Stimulated activated CD8-positive, alpha-beta memory T cell treated with anti-CD3 and anti-CD28 coated beads, Interleukin-15, amount 100 ng/mL, for 1 hour (primary cell): ENCODE results near the gene ARL3.
"Not testable (repeated sequence)": the region's sequence is repeated elsewhere in the genome, so short reads cannot be mapped to it uniquely, and the experiment has no call there.

Experiments
- DNase-seq: peaks from one replicate; pipeline ENCODE4 v3.0.0-alpha.2; 2020; ENCODE audit warnings: low read depth

The ARL3 gene

DNA sequence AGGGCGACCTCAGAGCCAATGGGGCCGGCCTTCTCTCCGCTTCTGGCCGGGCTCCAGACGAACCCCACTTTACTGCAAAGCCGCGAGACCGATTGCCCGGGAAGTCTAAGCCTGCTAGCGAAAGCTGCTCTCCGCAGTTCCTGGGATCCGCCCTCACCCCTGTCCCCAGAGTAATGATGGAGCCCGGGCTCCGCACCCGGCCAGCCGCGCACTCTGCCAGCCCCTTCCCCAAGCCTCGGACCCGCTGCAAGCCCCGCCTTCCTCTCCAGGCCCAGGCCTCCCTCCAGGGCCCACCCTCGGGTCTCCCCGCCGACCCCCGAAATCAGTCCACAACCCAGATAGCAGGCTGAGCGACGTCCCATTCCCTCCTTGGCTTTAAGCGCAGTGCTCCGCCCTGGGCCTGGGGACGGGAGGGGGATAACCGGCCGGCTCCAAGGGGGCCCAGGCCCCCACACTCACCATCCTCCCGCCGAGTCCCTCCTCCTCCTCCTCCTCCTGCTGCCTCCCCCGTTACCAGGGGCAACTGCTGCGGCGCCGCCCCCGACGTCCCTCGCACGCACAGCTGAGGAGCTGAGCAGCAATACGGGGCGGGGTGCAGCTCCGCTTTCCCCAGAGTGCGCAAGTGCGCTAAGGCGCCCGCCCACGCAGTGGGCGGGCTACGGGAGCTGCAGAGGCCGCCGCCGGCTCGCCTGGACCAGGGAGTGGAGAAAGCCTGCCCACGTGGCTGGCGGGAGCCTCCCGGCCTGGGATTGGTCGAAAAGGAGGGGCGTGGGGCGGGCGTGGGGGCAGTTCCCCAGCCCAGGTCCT, at the start of gene ARL3:
Gene ARL3 (minus strand): TSS at position 584 of the 807 bp plus-strand sequence. CDS start 122 bp downstream, at position 462.
- peak; percentile 87 for DNase-seq

DNA sequence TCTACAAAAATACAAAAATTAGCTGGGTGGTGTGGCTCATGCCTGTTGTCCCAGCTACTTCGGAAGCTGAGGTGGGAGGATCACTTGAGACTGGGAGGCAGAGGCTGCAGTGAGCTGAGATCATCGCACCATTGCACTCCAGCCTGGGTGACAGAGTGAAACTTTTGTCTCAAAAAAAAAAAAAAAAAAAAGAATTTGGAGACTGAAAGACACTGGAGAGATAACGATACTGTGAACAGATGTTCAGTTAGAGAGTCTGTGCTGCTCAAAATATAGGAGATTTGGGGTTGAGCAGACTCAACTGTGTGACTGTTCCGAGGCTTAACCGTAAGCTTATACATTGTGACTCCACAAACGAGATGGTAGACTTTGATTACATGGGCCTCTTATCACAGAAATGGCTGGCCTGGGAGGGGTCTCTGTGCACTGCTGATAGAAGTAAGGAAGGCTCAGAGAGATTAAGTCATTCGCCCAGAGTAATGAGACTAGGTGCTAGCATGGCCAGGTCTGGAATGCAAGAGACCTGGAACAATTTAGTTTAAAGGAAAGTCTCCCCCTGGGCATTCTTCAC, 48.9 kb upstream of the ARL3 start:
- no peak for DNase-seq

GRCh38 chr10:102762401-102763015, 48.3 kb upstream of the ARL3 start:
- no peak for DNase-seq

GRCh38 chr10:102761981-102762380, 47.8 kb upstream of the ARL3 start:
- no peak for DNase-seq

GRCh38 chr10:102759497-102760210, 45.5 kb upstream of the ARL3 start:
- no peak for DNase-seq

DNA sequence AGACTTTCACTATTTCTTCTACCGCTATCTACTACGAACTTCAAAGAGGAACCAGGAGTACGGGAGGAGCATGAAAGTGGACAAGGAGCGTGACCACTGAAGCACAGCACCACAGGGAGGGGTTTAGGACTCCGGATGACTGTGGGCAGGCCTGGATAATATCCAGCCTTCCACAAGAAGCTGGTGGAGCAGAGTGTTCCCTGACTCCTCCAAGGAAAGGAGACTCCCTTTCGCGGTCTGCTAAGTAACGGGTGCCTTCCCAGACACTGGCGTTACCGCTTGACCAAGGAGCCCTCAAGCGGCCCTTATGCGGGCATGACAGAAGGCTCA, 44.7 kb upstream of the ARL3 start:
- not testable (repeated sequence) for DNase-seq

- DNase-seq, result no peak
Measured at GRCh38 chr10:102758240-102758932, 44.2 kb upstream of the ARL3 start.

GRCh38 chr10:102757323-102757722, 43.1 kb upstream of the ARL3 start:
- DNase-seq, result no peak

- no peak for DNase-seq
Measured at GRCh38 chr10:102753718-102754117, 39.5 kb upstream of the ARL3 start.

DNA sequence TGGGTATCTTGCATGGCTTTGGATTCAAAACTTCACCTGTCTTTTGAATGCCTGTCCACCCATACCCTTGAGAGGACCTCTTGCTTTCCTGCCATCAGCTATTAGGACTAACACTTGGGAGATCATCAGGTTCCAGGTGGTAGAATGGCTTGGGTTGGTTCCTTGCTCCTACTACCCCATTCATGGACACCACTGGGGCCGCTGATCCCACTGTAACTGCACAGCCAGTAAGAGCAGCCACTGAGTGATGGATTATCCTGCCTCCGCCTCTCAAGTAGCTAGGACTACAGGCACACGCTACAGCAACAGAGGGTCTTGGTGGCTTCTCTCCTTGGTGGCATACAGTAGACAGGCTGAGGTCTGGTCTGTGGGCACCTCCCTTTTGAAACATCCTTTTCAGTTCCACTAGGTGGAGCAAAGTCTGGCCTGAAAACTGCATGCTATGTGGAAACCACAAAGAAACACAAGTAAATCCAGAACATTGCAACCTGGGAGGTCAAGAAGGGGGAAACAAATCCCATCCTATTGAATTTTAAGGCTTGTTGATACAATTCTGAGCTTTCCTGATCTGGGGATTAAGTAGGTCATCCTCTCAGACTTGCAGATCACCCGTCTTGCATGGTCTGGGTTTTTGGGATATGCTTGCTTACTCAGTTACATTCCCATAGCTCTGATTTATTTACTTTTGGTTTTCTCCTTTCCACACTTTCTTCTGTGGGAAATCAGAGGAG, 38.9 kb upstream of the ARL3 start:
- no peak for DNase-seq

DNA sequence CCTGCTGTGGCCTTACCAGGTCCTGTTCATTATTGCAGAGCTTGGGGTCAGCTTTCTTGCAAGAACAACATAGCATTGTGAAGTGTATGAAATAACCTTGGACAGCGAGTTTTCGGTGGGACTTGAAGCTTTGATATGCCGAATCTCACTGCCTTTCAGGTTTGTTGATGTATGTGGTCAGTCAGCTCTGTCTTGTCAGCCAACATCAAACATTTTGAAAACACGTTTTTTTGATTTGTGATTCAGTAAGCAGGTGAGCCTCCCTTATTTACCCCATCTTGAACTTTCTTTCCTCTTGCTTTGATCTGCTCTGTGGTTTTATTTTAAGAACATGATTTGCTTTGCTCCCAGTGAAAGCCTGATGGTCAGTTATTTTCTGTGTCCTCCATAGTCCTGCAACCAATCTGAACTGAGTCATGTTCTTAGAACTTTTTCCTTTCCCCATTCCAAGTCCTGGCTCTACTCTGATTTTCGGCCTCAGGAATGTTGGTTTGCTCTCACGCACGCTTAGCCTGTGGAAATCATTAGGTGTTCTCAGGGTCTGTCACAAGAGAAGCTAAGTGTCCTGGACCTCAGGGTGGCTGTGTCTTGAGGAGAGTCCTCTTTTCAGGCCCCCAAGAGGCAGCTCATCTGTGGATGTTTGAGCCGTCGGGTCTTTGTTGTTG, 38.2 kb upstream of the ARL3 start:
- no peak for DNase-seq

GRCh38 chr10:102745157-102745556, 31.0 kb upstream of the ARL3 start:
- no peak for DNase-seq

DNA sequence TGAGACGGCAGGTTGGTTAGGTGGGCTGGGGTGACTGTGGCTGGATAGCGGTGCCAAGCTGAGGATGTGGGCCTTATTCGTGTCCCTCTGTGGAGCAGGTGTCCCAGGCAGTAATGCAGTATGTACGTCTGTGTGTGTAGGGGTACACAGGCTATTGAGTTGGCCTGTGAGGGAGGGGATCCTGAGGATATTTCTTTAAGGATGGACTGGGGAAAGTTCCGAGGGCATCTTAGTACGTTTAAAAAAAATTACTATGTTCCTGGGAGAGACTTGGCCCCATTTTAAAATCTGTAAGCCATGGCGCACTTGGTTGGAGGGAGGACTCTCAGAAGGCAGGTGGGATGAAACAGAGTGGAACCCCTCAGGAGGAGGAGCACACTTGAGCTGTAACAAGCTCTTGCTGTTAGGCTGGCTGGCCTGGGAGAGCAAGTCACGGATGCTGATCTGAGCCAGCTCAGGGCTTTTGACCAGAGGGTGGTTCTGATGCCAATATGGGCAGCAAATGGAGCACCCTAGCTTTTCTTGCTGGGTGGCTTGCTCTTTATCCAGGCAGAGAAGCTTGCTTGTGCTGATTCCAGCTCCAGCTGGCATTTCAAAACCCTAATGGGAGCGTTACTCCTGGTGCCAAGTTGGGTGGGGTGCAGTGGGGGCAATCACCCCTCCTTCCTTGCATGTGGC, 30.3 kb upstream of the ARL3 start:
- no peak for DNase-seq

GRCh38 chr10:102743588-102744373, 29.6 kb upstream of the ARL3 start, which contains the start of gene WBP1L:
TSS of gene WBP1L (plus strand) at chr10:102743948. CDS start at chr10:102744054, 106 bp downstream.
- peak; percentile 90 for DNase-seq

DNA sequence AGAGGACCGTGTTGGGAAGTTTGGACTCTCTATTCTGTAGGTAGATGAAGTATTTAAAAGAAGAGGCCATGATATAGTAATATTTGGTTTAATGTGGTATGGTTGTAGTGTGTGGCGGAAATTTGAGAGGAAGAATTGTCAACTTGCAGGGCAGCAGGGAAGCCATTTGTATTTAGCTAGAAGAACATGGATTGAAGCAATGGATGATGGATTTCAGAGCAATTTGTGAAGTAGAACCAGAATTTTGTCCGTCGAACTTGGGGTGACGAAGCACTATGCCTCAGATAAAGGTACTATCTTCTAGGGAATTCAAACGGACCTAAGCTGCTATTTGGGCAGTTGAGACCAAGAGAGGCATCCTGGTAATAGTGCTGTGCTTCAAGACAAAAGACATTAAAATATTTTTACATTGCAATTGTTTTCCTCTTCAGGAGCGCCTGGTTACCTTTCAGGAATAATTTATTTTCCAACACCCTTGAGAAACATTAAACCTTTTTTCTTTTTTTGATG, 28.9 kb upstream of the ARL3 start:
- DNase-seq, result no peak

GRCh38 chr10:102742313-102742712, 28.1 kb upstream of the ARL3 start:
- DNase-seq, result not testable (repeated sequence)

GRCh38 chr10:102741726-102742237, 27.6 kb upstream of the ARL3 start:
- DNase-seq, result no peak

- DNase-seq, result no peak
Measured at GRCh38 chr10:102740229-102740628, 26.0 kb upstream of the ARL3 start.

- no peak for DNase-seq
Measured at GRCh38 chr10:102738692-102739121, 24.5 kb upstream of the ARL3 start.
